IPS-NIHi11 (cell line): ENCODE data around the gene CDC14B.

Experiments used
- DNase-seq: peaks from one replicate; pipeline ENCODE4 v3.0.0; 2012; ENCODE audit warnings: mixed read lengths, low spot score

Gene CDC14B

GRCh38 chr9:96501633-96502538, 117.8 kb downstream of the CDC14B start:
- no peak for DNase-seq

DNA sequence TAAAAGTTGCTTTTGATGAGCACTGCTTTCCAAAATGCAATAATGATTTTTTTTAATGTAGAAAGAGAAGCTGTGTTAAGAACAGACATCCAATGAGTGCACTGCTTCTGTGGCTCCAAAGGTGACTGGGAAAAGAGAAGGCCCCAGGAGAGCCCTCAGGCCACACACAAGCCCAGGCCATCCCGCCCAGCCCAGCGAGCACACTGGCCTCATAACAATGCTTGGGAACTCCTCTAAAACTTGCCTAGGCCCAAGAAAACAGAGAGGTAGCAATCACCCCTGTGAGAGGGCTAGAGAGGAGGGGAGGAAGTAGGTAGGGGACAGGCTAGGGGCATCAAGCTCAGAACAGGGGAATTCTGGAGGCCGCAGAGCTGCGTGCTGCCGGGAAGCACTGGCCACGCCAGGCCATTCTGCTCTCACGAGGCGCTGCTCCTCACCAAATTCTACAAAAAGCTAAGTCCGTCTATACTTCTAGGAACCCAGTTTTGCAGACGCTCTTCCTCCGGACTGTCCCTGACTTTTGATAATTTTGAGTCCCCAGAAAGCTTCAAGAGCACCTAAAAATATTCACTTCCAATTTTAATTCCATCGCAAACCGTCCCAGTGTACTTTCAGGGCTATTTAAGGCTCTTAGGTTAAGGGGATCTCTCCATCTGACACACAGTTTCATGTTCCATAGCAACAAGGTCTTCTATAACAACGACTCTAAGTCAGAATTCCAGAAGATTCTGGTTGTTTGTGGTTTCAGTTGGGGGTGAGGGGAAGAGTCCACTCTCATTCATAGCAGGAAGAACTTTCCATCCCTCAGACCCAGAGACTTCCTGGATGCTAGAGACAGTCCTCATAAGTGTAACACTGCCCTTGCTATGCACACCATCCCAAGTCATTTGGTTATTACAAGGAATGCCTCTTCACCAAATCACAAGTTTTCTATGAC, 118.7 kb downstream of the CDC14B start:
- no peak for DNase-seq

- no peak for DNase-seq
These were observed 120.4 kb downstream of the CDC14B start for GRCh38 chr9:96499257-96499656.

DNA sequence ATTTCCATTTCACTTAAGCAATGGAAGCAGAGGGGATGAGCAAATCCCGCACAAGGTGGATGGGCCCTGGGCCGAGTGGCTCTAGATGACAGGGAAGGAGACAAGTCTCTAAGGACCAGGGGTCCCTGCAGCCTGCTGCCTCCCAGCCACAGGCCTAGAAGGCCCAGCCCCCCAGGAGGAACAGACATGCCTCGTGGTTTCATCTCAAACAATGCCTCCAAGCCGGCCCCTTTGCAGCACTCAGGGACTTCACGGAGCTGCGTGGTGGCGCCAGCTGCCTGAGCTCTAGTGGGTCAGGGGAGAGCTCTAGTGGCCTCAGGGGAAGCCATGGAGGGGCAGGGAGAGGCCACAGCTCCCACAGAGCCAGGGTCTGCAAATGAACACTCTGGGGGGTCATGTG, 120.8 kb downstream of the CDC14B start:
- no peak for DNase-seq

GRCh38 chr9:96497117-96497399, 122.6 kb downstream of the CDC14B start:
- DNase-seq = no peak

GRCh38 chr9:96496368-96497116, 123.1 kb downstream of the CDC14B start:
- DNase-seq = no peak

GRCh38 chr9:96495341-96495740, 124.3 kb downstream of the CDC14B start:
- no peak for DNase-seq

DNA sequence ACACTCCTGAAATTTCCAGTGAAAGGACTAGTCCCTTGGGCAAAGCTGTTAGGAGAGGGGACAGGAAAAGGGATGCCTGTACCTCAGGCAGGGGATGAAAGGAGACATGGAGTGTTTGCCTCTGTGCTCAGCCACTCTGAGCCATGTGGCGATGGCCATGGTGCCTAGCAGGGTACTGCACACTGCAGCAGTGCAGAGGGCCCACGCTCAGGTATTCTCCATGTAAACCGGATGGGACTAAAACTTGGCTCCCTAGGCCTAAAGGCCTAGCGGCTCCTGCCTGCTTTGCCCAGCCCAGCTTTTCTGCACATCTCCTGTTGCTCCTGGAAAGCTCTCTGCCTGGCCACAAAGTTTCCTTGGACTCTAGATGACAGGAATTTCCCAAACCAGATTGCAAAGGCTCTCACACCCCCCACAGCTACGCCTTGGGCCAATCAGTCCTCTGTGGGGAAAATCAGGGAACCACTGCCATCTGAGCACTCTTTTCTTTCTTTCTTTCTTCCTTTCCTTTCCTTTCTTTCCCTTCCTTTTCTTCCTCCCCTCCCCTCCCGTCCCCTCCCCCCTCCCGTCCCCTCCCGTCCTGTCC, 125.3 kb downstream of the CDC14B start:
- DNase-seq = no peak

- DNase-seq = no peak
These were observed 125.9 kb downstream of the CDC14B start for GRCh38 chr9:96493757-96494156.

DNA sequence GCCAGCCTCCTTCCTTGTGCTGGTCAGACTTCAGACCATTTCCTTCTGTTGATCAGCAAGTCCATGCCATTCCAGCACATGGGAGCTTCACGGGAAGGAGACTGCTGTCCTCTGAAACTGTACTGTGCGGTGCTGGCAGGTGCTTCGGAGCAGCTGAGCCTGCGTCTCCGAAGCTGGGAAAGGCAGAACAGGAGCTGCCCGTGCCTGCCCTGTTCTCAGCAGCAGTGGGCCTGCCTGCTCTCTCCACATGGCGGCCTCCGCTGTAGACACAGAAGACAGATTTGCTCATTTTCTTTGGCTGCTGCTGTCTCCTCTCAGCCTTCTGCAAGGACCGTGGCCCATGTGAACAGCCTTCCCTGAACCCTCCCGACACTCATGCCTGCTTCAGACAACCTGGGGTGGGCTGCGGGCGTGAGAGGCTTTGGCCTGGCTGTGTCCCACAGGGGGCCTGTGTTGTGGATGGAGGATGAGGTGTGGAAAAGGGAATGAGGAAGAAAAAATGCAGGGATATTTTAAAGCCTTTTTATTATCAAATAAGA, 126.6 kb downstream of the CDC14B start:
- no peak for DNase-seq

DNA sequence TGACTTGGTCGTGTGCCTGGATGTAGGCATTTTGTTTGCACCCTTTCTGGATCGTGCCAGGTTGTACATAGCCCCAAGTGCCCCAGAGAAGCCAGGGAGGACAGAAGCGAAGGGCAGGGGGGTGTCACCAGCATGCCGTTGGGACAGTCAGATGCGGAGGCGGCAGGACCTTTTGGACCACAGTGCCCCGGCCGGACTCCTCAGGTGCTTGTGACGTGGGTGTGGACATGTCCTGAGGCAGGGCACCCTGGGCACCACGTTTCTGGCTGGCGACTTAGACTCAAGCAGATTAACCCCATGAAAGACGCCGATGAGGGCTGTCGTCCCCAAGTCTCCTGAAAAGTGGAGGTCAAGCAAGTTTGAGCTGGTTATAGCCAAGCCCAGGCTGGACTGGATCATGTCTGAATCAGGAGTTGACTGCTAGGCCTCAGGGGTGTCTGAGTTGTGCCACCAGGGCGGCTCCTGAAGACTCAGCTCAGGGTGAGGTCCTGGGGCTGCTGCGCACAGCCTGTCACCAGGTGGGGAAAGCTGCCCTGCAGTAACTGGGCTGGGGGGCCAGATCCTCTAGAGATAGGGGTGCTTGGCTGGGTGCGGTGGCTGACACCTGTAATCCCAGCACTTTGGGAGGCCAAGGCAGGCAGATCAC, 127.6 kb downstream of the CDC14B start:
- no peak for DNase-seq

- no peak for DNase-seq
These were observed 128.4 kb downstream of the CDC14B start for GRCh38 chr9:96491079-96491879.

DNA sequence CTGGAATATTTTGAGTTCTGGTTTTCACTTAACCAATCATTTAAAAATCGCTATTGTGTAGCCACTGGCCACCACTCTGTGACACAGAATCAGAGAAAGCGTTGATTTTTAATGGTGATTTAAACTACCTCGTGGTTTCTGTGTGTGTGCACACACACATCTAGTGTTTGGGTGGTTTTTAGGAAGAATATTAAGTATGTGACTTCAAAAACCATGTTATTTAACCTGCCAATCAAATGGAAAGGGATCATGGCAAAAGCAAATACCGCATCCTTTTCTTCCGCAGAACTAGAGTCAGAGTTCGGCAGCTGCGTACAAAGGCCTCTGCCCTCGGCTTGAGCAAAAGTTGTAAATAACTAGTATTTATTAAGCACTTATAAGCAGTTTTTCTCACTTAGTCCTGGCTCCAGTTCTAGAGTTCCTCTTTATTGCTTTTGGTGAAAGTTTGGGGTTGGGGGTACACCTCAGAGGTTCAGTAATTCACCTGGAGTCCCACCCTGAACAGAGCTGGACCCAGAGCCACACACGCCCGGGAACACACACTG, 129.0 kb downstream of the CDC14B start:
- DNase-seq = no peak

- DNase-seq = no peak
These were observed 130.1 kb downstream of the CDC14B start for GRCh38 chr9:96489482-96489979.

DNA sequence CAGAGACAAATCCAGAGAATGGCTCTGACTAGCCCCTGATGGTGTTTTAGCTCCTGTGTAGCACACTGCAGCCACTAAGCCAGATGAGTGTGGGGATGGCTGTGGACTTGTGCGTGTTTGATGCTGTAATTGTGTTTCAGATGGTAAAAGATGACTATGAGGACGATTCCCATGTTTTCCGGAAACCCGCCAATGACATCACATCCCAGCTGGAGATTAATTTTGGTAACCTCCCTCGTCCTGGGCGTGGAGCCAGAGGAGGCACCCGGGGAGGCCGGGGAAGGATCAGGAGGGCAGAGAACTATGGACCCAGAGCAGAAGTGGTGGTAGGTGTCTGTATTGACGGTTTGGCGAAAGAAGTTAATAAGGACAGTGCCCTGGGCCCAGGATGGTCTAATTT, 131.7 kb downstream of the CDC14B start:
- no peak for DNase-seq

- no peak for DNase-seq
These were observed 132.6 kb downstream of the CDC14B start for GRCh38 chr9:96487029-96487396.

DNA sequence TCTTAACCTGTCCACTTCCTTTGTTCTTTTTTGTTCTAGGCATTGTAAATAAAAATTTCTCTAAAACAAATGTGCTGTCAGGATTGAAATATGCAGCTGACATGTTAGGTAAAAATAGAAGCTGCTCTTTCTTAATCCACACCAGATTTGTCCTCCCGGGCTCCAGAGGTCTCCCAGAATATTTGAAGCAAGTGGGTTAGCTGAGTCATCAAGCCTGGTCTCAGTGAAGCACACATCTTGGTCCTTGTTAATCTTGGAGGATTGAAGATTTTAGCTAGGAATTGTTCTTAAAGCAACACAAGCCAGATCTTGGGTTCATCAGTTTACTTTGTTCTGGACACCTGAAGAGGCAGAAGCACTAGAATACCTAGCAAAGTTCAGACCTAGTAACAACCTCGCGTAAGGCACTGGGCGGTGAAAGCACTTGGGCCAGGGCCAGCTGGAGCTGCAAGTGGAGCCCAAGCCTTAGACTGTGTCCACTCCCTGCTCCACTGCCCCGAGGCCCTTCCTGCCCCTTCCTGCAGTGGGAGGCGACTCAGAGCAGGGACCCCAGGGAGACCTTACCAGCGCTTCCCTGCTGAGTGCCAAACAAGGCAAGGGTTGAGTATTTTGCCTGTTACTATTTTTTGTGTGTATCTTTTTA, 133.1 kb downstream of the CDC14B start:
- DNase-seq = no peak

- DNase-seq = no peak
These were observed 134.4 kb downstream of the CDC14B start for GRCh38 chr9:96485280-96485679.

DNA sequence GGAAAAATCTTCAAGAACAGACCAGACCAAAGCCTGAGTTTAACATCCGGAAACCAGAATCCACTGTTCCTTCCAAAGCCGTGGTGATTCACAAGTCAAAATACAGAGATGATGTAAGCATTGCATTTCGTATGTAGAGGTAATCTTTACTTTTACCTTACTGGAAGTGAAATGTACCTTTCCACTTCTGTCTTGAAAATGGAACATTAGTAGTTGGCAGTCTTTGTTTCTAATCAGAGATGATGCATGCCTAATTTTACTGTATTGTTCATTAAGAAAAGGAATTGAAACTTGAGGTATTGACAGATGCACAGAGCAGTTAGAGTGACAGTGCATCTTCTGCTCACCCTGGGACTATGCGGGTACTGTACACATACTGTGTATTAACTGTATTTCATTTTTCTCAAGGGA, 135.1 kb downstream of the CDC14B start:
- DNase-seq = no peak
